HG03558 (cell line): ENCODE data around the gene PSMC3.

ENCODE experiments used
- ATAC-seq: cut with Tn5 transposase; IDR thresholded peaks from one replicate; pipeline ENCODE4 v1.9.1; 2021; ENCODE audit warnings: moderate number of reproducible peaks; ENCODE audit not compliant: unreplicated experiment; ENCODE audit errors: extremely low read depth

PSMC3 gene

DNA sequence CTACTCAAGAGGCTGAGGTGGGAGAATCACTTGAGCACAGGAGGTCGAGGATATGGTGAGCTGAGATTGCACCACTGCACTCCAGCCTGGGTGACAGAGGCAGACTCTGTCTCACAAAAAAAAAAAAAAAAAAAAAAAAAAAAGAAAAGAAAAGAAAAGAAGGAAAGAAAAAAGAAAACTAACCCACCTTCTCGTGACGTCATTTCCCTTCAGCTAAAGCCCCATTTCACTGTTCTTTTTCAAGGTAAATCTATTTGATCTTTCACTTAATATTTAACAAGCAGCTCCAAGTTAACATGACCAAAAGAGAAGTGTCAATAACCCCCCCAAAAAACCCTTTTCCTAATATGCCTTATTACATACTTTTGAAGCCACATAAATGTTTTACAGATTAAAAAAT, 17.6 kb upstream of the PSMC3 start:
- ATAC-seq = no peak

DNA sequence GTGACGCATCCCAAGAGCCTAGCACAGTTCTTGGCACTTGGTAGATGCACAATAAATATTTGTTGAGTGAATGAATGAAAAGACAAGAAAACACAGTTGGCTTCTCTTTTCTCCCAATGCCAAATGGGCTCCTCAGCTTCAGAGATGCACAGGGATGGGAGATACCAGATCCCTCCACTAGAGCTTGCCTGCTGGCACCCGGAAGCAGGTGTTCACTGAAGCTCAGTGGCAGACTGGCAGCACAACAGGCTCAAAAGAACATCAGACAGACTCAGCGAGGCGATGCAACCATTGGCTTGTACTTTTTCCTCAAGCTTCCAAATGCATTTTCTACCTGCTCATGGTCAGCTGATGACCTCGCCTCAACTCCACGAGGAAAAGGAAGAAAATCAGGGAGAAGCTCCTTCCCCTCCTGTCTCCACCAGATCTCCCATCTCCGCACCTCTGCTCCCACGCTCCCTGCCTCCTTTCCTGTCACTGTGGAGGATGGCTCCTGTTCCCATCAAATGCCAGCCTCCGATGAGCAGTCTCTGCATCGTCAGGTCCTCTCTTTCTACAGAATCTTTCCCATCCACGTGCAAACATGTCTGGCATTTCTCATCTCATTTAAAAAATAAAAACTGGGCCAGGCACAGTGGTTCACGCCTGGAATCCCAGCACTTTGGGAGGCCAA, 16.9 kb upstream of the PSMC3 start:
- ATAC-seq = no peak

DNA sequence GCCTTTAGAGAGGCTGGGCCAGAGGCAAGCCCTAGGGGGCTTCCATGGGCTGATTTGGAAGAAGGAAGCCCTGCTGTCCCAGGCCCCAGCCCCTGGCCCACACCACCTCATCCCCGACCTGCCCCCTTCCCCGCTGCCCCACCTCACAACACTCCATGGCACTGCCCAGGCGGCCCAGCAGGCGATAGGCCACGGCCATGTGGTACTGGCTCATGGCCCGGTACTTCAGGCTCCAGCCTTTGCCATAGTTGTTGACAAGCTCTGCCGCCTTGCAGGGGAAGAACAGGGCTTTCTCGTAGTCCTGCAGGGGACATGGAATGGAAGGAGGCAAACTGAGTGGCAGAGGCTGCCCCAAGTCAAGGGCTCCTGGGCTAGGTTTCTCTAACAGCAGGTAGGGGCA, 16.3 kb upstream of the PSMC3 start:
- ATAC-seq = no peak

DNA sequence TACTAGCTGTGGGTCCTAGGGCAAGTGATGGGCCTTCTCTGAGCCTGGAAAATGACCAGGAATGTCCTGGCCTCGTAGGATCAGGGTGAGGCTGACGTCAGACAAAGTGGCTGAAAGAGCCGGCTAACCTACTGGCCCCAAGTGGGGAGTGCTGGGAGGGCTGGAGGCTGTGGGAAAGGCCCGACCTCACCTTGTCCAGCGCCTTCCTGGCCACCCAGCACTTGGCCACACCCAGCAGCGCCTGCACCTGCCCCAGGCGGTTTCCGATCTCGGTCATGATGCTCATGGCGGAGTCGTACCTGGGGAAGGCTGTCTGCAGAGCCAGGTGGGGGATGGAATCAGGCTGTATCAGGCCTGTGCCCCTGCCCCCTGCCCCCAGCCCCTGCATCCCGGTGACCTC, 15.2 kb upstream of the PSMC3 start:
- ATAC-seq = no peak

DNA sequence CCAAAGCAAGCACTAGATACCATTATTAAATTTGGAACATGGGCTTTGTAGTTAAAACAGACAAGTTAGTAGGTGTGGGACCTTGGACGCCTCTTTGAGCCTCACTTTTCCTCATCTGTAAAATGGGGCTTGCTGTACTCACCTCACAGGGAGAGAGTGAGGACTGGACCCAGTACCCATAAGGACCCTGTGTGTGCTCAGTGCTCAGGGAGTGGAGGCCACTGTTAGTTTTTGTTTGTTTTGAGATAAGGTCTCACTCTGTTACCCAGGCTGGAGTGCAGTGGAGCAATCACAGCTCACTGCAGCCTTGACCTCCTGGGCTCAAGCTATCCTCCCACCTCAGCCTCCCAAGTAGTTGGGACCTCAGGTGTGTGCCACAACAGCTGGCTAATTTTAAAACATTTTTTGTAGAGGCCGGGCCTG, 13.8 kb upstream of the PSMC3 start:
- no peak for ATAC-seq

DNA sequence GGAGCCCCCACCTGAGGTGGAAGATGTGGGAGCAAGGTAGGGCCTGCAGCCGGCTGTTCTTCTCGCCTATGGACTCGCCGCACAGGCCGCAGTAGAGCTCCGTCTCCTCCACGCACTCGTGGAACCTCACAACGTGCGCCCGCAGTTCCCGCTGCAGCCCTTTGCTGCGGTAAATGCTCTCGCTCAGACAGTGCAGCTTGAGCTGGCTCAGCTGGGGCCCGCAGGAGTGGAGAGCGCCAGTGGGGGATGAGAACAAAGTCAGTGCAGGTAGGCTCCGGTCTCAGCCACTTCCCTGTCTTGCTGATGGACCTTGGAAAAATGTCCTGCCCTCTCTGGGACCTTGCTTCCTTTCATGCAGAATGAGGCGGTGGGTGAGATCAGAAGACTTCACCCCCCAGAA, 12.5 kb upstream of the PSMC3 start:
- ATAC-seq = no peak

DNA sequence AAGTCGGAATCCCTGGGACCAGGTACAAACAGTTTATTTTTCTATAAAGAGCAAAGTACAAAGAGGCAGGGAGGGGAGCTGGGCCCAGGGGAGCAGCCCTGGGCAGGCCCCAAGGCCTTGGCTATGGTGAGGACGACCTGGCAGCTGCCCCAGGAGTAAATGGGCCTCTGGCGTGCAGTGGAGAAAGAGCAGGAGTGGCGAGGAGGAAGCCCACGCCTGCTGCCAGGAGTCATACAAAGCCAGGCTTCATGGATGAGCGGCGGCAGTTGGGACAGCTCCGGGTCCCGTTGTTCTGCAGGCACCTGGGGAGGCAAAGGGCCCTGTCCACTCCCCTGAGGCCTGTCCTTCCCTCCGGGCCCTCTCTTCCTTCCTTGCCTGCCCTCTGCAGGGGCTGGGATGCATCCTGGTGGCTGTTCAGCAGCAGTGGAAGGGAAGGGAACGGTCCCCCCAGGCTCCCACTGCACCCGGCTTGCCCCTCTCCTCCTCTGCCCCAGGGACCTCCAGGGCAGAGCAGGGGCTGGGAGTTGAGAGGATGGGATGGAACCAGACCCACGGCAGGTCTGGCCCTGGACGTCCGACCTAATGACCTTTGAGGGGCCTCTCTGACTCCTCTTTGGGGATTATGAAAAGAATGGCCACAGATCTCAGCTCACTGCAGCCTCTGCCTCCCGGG, 11.6 kb upstream of the PSMC3 start:
- ATAC-seq = no peak

DNA sequence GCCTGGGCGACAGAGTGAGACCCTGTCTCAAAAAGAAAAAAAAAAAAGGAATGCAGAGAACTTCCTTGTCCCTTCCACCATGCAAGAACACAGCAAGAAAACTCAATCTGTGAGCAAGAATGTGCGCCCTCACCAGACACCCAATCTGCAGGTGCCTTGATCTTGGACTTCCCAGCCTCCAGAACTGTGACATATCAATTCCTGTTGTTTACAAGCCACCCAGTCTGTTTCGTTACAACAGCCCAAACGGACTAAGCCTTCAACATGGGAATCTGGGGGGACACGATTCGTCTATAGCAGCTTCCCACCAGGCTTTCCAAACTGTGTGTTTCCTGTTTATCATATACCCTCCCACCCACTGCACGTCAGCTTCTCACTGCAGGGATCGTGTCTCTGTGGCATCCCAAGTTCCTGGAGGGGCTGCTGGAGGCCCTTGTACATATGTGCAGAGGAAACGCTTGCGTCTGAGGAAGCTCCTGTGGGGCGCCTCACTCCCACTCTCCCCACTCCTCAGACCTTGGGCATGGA, 11.0 kb upstream of the PSMC3 start:
- no peak for ATAC-seq

DNA sequence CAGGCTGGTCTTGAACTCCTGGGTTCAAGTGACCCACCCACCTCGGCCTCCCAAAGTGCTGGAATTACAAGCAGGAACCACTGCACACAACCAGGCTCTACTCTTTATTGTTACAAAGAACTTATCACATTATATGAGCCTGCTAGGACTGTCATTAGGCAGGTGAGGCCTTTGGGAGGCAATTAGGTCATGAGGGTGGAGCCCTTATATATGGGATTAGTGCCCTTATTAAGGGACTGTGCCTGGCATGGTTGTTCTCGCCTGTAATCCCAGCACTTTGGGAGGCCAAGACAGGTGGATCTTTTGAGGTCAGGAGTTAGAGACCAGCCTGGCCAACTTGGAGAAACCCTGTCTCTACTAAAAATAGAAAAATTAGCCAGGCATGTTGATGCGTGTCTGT, 10.5 kb upstream of the PSMC3 start:
- no peak for ATAC-seq

DNA sequence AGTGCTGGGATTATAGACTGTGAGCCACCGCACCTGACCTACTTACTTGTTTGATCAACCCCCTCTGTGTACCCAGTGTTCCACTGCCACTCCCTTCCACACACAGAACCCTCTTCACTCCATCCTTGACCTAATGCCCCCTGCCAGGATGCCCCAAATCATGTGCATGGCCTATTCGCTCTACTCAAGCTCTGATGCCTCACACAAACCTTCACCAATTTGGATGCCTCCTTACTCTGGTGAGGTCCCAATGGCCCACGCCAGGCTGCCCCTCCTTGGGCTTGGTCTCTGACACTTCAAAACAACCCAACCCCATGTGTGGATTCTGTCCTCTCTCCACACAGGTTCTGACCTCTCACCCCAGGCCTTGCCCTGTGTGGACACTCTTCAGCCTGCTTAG, 9.4 kb upstream of the PSMC3 start:
- ATAC-seq = no peak

DNA sequence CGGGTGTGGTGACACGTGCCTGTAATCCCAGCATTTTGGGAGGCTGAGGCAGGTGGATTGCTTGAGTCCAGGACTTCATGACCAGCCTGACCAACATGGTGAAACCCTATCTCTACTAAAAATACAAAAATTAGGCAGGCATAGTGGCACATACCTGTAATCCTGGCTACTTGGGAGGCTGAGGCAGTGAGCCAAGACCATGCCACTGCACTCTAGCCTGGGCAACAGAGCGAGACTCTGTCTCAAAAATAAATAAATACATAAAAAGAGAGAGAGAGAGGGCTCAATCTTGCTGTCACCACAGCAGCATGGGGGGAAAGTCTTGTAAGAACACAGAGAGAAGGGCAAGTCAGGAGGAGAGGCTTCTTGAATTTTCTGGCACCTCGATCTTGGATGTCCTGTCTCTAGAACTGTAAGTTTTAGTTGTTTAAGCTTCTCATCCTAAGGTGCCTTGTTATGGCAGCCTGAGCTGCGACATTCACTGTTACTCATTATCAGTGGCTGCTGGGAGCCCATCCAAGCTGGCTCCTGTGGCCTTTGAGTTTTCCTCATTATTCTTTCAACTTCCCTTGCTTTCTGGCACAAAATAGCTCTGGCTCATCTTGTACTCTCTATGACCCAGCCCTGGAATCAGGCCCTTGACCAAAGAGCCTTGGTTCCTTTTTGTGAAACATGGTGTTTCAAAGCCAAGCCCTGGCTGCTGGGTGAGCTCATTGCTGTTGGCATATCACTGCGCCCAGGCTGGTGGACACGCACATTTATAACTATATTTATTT, 8.0 kb upstream of the PSMC3 start:
- ATAC-seq = no peak

DNA sequence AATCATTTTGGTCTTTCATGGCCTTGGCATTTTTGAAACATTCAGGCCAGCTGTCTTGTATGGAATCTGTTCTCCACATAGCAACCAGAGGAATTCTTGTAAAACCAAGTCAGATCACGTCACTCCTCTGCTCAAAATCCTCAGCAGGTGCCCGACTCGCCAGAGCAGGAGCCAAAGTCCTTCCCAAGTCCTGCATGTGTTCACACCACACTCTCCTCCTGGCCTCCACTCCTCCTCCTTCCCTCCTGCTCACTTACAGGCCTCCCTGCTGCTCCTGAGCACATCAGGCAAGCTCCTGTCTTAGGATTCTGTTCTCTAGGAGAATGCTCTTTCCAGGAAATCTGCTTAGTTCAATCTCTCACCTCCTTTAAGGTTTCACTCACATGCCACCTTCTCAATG, 6.9 kb upstream of the PSMC3 start:
- no peak for ATAC-seq

DNA sequence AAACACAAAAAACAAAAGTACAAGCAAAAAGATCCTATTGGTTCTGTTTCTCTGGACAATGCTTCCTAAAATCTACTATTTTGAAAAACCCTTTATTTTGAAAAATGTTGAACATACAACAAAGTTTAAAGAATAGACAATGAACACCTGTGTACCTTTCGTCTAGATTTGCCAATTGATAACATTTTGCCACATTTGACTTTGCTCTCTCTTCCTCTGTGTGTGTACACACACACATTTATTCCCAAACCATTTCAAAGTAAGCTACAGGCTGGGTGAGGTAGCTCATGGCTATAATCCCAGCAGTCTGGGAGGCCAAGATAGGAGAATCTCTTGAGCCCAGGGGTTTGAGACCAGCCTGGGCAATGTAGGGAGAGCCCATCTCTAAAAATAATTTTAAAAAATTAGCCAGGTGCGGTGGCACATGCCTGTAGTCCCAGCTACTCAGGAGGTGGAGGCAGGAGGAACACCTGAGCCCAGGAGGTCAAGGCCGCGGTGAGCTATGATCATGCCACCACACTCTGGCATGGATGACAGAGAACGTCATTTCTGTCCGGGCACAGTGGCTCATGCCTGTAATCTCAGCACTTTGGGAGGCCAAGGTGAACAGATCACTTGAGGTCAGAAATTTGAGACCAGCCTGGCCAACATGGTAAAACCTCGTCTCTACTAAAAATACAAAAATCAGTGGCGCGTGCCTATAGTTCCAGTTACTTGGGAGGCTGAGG, 5.3 kb upstream of the PSMC3 start:
- ATAC-seq = no peak

DNA sequence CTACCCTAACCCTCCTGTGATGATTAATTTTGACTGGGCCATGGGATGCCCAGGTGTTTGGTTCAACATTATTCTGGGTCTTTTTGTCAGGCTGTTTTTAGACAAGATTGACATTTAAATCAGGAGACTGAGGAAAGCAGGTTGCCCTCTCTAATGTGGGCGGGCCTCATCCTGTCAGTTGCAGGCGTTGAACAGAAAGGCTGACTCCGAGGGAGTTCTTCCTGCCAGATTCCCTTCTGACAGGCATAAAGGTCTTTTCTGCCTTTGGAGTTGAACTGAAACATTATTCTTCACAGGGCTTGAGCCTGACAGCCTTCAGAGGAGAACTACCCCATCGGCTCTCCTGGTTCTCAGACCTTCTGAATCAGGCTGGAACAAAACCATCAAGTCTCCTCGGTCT, 4.3 kb upstream of the PSMC3 start:
- ATAC-seq = no peak

DNA sequence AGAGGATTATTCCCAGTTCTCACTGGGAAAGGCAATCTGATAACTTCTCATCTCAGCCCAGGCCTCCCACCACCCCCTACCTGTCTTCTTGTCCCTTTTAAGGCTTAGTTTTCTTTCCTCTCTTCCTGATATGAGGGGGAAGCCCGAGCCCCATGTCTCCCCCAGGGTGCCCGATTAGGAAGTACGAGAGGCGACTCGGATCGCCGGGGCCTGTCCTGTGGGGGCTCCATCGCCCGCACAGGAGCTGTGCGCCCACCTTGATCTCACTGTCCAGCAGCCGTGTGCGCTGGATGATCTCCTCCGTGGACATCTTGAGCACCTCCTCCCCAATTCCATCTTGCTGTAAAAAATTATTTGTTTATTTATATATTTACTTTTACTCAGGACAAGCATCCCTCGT, 628 bp downstream of the PSMC3 start:
- ATAC-seq = no peak

DNA sequence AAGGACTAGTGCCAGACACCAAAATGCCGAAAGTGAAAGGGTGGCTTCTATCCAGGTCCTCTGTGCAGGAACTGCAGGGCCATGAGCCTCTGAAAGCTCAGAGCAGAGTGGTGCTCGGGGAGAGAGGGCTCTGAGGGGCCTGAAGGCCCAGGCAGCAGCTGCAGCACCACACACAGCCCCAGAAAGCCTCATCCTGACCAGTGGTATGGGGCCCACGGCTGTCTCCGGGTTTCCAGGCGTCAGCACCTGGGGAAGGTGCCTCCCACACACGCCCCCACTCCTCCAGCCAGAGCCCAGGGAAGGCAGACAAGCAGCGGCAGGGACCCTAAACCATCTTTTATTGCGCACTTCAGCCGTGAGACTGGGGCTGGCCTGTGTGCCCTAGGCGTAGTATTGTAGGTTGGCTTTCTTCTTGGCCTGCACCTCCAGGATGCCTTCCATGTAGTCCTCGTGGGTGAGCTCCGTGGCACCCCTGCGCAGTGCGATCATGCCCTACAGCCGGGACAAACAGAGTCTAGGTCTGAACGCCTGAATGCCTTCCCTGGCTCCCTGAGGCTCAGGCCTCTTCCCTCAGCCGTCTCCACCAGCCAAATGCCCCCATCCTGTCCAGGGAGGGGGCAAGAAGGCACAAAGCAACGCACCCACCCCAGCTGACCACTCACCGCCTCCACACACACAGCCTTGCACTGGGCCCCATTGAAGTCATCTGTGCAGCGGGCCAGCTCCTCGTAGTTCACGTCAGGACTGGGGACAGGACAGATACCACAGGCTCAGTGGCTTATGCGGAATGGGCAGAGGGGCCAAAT, 7.6 kb downstream of the PSMC3 start:
- no peak for ATAC-seq

DNA sequence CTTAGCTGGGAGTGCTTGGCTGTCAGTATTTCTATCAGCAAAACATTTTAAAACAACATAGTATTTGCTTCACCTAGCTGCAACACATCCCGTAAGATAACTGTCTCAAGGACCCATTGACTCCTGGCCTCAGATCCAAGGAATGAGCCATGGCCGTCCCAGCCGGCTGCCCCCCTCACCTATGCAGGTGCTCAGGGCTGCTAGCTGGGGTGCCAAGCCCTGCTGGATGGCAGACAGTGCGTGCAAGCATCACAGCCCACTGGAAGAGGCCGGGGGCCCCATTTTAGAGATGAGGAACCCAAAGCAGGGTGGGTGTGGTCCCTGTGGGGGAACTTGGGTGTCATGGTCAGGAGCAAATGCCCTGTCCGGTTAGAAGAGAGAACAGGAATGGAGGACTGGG, 8.5 kb downstream of the PSMC3 start:
- ATAC-seq = no peak

DNA sequence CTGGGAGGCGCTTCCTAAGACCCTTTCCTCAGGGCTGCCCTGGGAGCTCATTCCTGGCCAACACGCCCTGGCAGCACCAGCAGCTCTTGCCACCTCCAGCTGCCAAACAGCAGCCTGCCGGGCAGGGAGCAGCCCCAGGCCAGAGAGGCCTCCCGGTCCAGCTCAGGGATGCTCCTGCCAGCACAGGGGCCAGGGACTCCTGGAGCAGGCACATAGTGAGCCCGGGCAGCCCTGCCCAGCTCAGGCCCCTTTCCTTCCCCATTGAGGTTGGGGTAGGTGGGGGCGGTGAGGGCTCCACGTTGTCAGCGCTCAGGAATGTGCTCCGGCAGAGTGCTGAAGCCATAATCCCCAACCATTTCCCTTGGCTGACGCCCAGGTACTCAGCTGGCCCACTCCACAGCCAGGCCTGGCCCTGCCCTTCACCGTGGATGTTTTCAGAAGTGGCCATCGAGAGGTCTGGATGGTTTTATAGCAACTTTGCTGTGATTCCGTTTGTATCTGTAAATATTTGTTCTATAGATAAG, 10.2 kb downstream of the PSMC3 start:
- ATAC-seq = no peak

DNA sequence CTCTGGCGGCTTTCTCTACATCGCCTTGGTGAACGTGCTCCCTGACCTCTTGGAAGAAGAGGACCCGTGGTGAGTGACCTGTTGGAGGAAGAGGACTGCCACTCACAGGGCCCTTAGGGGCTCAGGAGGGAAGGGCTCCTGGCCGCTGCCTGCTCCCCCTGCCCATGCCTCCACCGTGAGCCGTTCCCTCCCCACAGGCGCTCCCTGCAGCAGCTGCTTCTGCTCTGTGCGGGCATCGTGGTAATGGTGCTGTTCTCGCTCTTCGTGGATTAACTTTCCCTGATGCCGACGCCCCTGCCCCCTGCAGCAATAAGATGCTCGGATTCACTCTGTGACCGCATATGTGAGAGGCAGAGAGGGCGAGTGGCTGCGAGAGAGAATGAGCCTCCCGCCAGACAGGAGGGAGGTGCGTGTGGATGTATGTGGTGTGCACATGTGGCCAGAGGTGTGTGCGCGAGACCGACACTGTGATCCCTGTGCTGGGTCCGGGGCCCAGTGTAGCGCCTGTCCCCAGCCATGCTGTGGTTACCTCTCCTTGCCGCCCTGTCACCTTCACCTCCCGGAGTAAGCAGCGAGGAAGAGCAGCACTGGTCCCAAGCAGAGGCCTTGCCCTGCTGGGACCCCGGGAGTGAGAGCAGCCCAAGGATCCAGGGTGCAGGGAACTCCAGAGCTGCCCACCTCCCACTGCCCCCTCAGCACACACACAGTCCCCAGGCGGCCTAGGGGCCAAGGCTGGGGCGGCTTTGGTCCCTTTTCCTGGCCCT, 11.0 kb downstream of the PSMC3 start:
- no peak for ATAC-seq
